ENCODE results near the gene KCNN3.

The KCNN3 gene

DNA sequence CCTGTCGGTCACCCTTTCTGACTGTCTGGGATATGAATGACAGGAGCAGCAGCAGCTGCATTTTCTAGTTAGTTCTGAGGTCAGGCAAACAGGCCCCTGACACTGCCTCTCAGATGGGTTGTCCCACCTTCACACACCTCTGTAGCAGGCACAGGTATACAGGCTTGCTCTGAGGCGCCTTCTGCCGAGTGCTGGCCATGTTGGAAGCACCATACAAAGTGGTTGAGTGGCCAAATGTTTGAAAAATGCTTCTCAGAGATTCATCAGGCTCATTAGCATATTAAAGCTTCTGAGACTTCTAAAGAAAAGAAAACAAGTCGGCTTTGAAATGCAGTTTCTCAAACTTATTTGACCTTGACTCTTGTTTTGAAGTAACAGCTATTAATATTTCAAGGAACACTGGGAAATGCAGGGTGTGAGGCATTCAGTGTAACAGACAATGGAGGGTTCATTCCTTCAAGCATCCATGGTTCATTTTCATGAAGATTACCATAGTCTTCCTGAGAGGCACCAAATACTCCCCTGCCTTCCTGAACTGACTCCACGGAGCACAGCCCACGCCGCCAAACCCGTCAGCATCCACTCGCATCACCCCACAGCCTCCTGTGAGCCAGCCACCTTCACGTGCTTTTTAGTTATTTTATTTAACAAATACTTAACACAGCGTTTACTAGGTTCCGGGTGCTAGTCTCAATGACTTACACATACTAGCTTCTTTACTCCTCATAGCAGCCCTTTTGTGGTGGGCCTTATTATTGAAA, 81.8 kb downstream of the KCNN3 start:
- no peak overlapping the region for H3K4me3 ChIP-seq (ENCODE audit: low read depth, low read length)
- no peak for DNase-seq (ENCODE audit: low read depth)
- no peak for TF ChIP-seq POLR2A (IDR thresholded peaks at IDR 0.05; ENCODE audit: extremely low read depth, insufficient read length)
- TF ChIP-seq, protein P1, sequence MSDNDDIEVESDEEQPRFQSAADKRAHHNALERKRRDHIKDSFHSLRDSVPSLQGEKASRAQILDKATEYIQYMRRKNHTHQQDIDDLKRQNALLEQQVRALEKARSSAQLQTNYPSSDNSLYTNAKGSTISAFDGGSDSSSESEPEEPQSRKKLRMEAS (IDR thresholded peaks at IDR 0.05; ENCODE audit: low read depth, low read length) = no peak
- TF ChIP-seq, protein P2, sequence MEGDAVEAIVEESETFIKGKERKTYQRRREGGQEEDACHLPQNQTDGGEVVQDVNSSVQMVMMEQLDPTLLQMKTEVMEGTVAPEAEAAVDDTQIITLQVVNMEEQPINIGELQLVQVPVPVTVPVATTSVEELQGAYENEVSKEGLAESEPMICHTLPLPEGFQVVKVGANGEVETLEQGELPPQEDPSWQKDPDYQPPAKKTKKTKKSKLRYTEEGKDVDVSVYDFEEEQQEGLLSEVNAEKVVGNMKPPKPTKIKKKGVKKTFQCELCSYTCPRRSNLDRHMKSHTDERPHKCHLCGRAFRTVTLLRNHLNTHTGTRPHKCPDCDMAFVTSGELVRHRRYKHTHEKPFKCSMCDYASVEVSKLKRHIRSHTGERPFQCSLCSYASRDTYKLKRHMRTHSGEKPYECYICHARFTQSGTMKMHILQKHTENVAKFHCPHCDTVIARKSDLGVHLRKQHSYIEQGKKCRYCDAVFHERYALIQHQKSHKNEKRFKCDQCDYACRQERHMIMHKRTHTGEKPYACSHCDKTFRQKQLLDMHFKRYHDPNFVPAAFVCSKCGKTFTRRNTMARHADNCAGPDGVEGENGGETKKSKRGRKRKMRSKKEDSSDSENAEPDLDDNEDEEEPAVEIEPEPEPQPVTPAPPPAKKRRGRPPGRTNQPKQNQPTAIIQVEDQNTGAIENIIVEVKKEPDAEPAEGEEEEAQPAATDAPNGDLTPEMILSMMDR (IDR thresholded peaks at IDR 0.05; ENCODE audit: low read depth, low read length) = no peak
- no peak for TF ChIP-seq MYC (IDR thresholded peaks at IDR 0.05; ENCODE audit: low read depth, low read length)

DNA sequence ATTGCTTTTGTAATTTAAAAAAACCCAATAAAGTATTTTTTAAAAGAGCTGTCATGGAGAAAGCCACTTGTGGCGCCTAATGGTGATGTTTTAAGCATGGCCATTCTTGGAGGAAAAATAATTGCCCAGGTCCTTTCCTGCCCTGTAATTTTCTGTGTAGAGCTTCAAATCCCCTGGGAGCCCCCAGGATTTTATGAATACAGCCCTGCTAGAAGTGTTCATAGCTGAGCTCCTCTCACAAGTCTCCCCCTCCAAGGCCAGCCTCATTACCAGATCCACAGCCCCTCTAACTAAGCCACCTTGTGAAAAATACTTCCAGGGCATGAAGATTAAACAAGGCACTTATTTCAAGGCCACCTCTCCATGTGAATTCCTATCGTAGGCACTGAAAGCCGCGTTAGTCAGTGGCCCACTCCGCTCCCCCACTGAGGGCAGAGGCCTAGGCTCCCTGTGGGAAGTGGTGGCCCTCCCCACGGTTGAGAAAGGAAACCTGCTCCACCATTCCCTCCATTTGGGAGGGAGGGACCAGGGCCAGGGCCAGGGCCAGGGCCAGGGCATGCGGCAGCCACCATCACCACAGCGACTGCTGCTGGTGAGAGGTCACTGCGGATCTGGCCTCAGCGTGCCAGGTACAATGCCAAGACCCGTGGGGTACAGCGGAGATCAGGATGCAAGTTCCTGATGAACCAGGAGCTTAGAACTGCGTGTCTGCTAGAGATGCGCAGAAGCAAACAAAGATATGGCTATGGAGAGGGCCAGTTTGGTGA, 83.1 kb downstream of the KCNN3 start:
- TF ChIP-seq MYC (IDR thresholded peaks at IDR 0.05; ENCODE audit: low read depth, low read length) (no peak), POLR2A (IDR thresholded peaks at IDR 0.05; ENCODE audit: extremely low read depth, insufficient read length) (no peak)
- TF ChIP-seq, protein P1 (IDR thresholded peaks at IDR 0.05; ENCODE audit: low read depth, low read length) = no peak
- TF ChIP-seq, protein P2 (IDR thresholded peaks at IDR 0.05; ENCODE audit: low read depth, low read length) = no peak
- no peak overlapping the region for H3K4me3 ChIP-seq (ENCODE audit: low read depth, low read length)
- no peak for DNase-seq (ENCODE audit: low read depth)

DNA sequence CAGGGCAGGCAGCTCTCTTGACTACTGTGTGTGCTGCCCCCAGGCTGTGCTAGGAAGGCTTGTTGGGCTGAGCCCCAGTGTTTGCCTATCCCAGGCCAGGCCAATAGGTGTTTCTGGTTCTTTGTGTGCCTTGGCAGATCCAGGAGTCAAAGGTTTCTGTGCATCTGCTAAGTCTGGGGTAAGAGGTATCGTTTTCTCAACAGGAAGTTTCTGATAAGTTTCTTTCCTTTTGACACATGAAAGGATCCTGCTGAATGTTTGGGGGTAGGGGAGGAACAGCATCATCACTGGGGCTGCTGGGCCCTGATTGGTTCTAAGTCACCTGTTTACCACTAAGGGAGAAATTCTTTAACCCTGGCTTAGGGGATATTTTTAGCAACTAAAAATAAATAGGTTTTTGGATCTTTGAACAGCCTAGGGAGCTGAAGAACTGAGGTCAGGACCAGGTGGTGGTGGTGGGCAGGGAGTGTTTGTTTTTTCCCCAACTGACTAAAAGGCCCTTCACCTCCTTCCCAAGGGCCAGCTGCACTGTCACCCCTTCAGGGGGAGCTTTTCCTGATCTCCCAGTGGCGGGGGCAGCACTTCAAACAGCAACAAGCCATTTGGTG, 85.1 kb downstream of the KCNN3 start:
- H3K4me3 ChIP-seq (ENCODE audit: low read depth, low read length) = no peak overlapping the region
- TF ChIP-seq, protein P1 (IDR thresholded peaks at IDR 0.05; ENCODE audit: low read depth, low read length) = no peak
- no peak for TF ChIP-seq POLR2A (IDR thresholded peaks at IDR 0.05; ENCODE audit: extremely low read depth, insufficient read length)
- no peak for TF ChIP-seq MYC (IDR thresholded peaks at IDR 0.05; ENCODE audit: low read depth, low read length)
- TF ChIP-seq, protein P2 (IDR thresholded peaks at IDR 0.05; ENCODE audit: low read depth, low read length) = no peak
- no peak for DNase-seq (ENCODE audit: low read depth)

DNA sequence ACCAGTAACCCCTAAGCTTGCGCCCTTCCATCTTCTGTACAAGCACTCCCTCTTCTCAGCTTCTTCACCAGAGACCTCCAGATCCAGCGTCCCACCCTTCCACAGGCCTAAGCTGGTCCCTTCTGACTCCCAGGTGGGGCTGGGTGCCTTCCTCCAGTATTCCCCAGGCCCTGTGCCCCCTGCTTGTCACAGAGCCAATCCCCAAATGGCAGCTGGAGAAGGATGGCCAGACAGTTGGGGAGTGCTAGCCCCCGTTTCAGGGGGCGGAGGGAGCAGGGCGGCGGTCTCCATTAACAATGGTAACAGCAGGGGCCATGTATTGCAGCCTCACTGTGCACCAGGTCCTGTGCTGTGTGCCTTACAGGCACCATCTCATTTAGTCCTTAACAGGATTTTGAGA, 85.7 kb downstream of the KCNN3 start:
- no peak for DNase-seq (ENCODE audit: low read depth)
- TF ChIP-seq, protein P1 (IDR thresholded peaks at IDR 0.05; ENCODE audit: low read depth, low read length) = no peak
- TF ChIP-seq MYC (IDR thresholded peaks at IDR 0.05; ENCODE audit: low read depth, low read length) (no peak), POLR2A (IDR thresholded peaks at IDR 0.05; ENCODE audit: extremely low read depth, insufficient read length) (no peak)
- TF ChIP-seq, protein P2 (IDR thresholded peaks at IDR 0.05; ENCODE audit: low read depth, low read length) = no peak
- H3K4me3 ChIP-seq (ENCODE audit: low read depth, low read length) = no peak overlapping the region

DNA sequence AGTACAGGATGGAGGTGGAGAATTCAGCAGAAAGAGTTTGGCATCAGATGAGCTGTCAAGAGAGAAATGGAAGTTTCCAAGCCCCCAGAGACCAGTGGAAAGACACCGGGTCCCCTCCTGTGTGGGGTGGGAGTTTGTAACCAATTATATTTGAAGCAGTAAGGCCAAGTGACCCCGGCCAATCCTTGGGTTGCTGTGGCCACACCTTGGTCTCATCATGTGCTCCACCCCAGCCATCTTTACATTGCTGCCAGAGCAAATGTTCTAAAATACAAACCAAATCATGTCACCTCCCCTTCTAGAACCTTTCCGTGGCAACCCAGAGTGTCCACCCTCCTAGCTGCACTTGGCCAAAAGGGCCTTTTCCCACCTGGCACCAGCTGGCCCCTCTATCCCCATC, 86.1 kb downstream of the KCNN3 start:
- no peak for DNase-seq (ENCODE audit: low read depth)
- H3K4me3 ChIP-seq (ENCODE audit: low read depth, low read length) = no peak overlapping the region
- TF ChIP-seq MYC (IDR thresholded peaks at IDR 0.05; ENCODE audit: low read depth, low read length) = no peak
- TF ChIP-seq, protein P1 (IDR thresholded peaks at IDR 0.05; ENCODE audit: low read depth, low read length) = no peak
- TF ChIP-seq, protein P2 (IDR thresholded peaks at IDR 0.05; ENCODE audit: low read depth, low read length) = no peak
- TF ChIP-seq POLR2A (IDR thresholded peaks at IDR 0.05; ENCODE audit: extremely low read depth, insufficient read length) = no peak
